Astrocyte (in vitro differentiated cells and primary cell): ENCODE measurements around the gene SPART. TPM values are rescaled to one million over a fixed set of nuclear protein-coding genes. Genes with fewer than 3 reads are reported as not detected.
A peak's percentile ranks its signal among the peaks of the same experiment; 100 is the strongest.

Experiments
- DNase-seq: peaks from one replicate; pipeline ENCODE4 v3.0.0-alpha.2; 2010; ENCODE audit warnings: low read depth
- FAIRE-seq: peaks from 2 replicates; lab custom pipeline; 2011; peaks lifted over from hg19 to GRCh38; lab: Jason Lieb, UNC
- H2AFZ ChIP-seq: 2 replicates; pipeline ENCODE4 v1.6.0; 2012; ENCODE audit warnings: low read depth, low read length, inconsistent platforms
- H3K27ac ChIP-seq: 2 replicates; pipeline ENCODE4 v1.5.1; 2011; ENCODE audit warnings: low read depth, low read length, inconsistent platforms
- H3K27me3 ChIP-seq: 2 replicates; pipeline ENCODE4 v1.6.0; 2011; ENCODE audit warnings: low read length, inconsistent platforms; ENCODE audit not compliant: insufficient read depth
- H3K36me3 ChIP-seq: 2 replicates; pipeline ENCODE4 v1.5.1; 2011; ENCODE audit warnings: low read length, inconsistent platforms; ENCODE audit not compliant: insufficient read depth
- H3K4me1 ChIP-seq: 2 replicates; pipeline ENCODE4 v1.5.1; 2011; ENCODE audit warnings: low read length, inconsistent platforms; ENCODE audit not compliant: insufficient read depth
- H3K4me2 ChIP-seq: 2 replicates; pipeline ENCODE4 v1.6.0; 2012; ENCODE audit warnings: low read length, inconsistent platforms
- H3K4me3 ChIP-seq: 2 replicates; pipeline ENCODE4 v1.5.1; 2011; ENCODE audit warnings: low read depth, mild to moderate bottlenecking, low read length, inconsistent platforms; ENCODE audit not compliant: insufficient read depth
- H3K79me2 ChIP-seq: 2 replicates; pipeline ENCODE4 v1.6.0; 2012; ENCODE audit warnings: mild to moderate bottlenecking, low read length, inconsistent platforms; ENCODE audit not compliant: insufficient read depth
- H3K9ac ChIP-seq: 2 replicates; pipeline ENCODE4 v1.6.0; 2012; ENCODE audit warnings: mild to moderate bottlenecking, low read length, inconsistent platforms
- H3K9me3 ChIP-seq: 2 replicates; pipeline ENCODE4 v1.5.1; 2012; ENCODE audit warnings: low read depth, mild to moderate bottlenecking, low read length, inconsistent platforms; ENCODE audit not compliant: insufficient read depth
- H4K20me1 ChIP-seq: 2 replicates; pipeline ENCODE4 v1.6.0; 2012; ENCODE audit warnings: low read length, inconsistent platforms; ENCODE audit not compliant: insufficient read depth
- H3K27ac Mint-ChIP-seq: one replicate; pipeline ENCODE4 v1.8.0; 2021; ENCODE audit warnings: mild to moderate bottlenecking, mixed read lengths; ENCODE audit not compliant: unreplicated experiment
- H3K27me3 Mint-ChIP-seq: one replicate; pipeline ENCODE4 v1.8.0; 2021; ENCODE audit warnings: low read depth, mixed read lengths; ENCODE audit not compliant: unreplicated experiment
- H3K36me3 Mint-ChIP-seq: one replicate; pipeline ENCODE4 v1.8.0; 2021; ENCODE audit warnings: low read depth, mixed read lengths; ENCODE audit not compliant: unreplicated experiment
- H3K4me1 Mint-ChIP-seq: one replicate; pipeline ENCODE4 v1.8.0; 2021; ENCODE audit warnings: low read depth, mixed read lengths; ENCODE audit not compliant: unreplicated experiment
- H3K4me3 Mint-ChIP-seq: one replicate; pipeline ENCODE4 v1.8.0; 2021; ENCODE audit warnings: mild to moderate bottlenecking, moderate library complexity, mixed read lengths; ENCODE audit not compliant: unreplicated experiment
- H3K9me3 Mint-ChIP-seq: one replicate; pipeline ENCODE4 v1.8.0; 2021; ENCODE audit warnings: mild to moderate bottlenecking, mixed read lengths; ENCODE audit not compliant: unreplicated experiment
- CTCF ChIP-seq: IDR thresholded peaks from 2 replicates; pipeline ENCODE4 v1.5.1; 2011; ENCODE audit warnings: low read depth, mild to moderate bottlenecking, inconsistent platforms, low read length, moderate library complexity; ENCODE audit not compliant: insufficient read depth
- EZH2 ChIP-seq: IDR thresholded peaks from 2 replicates; pipeline ENCODE4 v1.6.1; 2012; ENCODE audit warnings: mild to moderate bottlenecking, low read length, inconsistent platforms; ENCODE audit not compliant: insufficient read depth
- total RNA-seq: library from RNA; stranded (reverse); gene quantifications from 2 replicates; pipeline ENCODE4 v1.2.1, GENCODE V29; 2021

SPART gene
- total RNA-seq, 1 donor from 2014 or later = 50.6 TPM

- Histone ChIP-seq H3K4me2 (no peak overlapping the region), H3K27me3 (no peaks in the 10 kb centered on the region), H3K9ac (no peak overlapping the region), H3K4me3 (no peak overlapping the region), H3K9me3 (no peaks in the 10 kb centered on the region), H3K27ac (no peak overlapping the region), H3K79me2 (no peaks in the 10 kb centered on the region), H3K4me1 (no peaks in the 10 kb centered on the region), H2AFZ (no peak overlapping the region), H3K36me3 (no peaks in the 10 kb centered on the region), H4K20me1 (no peaks in the 10 kb centered on the region)
- TF ChIP-seq EZH2 = no peak
- TF ChIP-seq CTCF = peak; percentile 91
- DNase-seq = peak; percentile 28
- Mint-ChIP-seq H3K4me3 (no peak overlapping the region), H3K27me3 (no peaks in the 10 kb centered on the region), H3K9me3 (no peaks in the 10 kb centered on the region), H3K4me1 (peaks cover 2% of the 10 kb centered on the region), H3K36me3 (peaks cover 4% of the 10 kb centered on the region), H3K27ac (no peak overlapping the region)
- peak; percentile 62 for FAIRE-seq
Observed at GRCh38 chr13:36282821-36283432, 63.3 kb downstream of the SPART start.

DNA sequence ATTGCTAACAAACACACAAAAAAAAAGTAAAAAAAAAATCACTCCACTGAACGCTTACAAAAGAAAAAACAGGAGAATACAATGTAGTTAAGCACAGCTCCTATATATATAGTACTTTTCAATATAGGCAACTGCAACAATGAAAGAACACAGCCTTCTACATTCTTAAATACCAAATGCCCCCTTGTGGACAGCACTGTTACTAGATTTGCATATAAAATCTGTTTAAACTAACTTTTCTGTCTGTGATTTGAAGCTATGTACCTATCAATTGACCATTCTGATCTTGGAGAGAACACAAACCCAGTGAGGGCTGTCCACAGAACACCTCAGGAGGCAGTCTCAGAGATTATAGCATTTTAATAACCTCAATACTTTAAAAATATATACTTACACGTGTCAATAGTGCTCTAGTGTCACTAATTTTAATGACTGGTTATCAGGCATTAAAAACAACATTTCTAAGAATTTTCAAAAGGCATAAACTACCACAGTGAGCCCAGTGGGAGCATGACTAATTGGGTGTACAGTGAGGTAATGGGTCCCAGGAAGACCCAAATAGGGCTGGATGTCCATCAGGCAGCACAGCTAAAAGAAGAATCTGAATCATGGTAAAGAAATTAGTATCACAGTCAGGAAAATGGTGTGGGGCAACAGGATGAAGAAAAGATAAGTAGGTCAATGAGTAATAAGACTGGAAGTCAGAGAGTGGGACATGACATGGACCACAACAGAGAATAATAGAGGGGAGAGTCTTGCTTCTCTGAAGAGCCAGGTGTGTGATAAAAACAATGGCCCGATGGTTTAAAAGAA lies 70.8 kb downstream of the SPART start:
- no peaks in the 10 kb centered on the region for H3K9me3 Mint-ChIP-seq
- DNase-seq = peak; percentile 81
- H3K79me2 ChIP-seq = no peaks in the 10 kb centered on the region
- FAIRE-seq = no peak
- no peaks in the 10 kb centered on the region for H3K27me3 ChIP-seq
- H3K4me3 ChIP-seq = no peak overlapping the region
- no peaks in the 10 kb centered on the region for H3K27me3 Mint-ChIP-seq
- peaks cover 18% of the 10 kb centered on the region for H3K4me1 Mint-ChIP-seq
- peak overlapping the region; percentile 76 for H3K27ac ChIP-seq
- H2AFZ ChIP-seq = no peak overlapping the region
- TF ChIP-seq CTCF (peak; percentile 64), EZH2 (no peak)
- H4K20me1 ChIP-seq = no peaks in the 10 kb centered on the region
- no peaks in the 10 kb centered on the region for H3K9me3 ChIP-seq
- H3K4me1 ChIP-seq = peaks cover 6% of the 10 kb centered on the region
- H3K4me3 Mint-ChIP-seq = no peak overlapping the region
- H3K27ac Mint-ChIP-seq = peak overlapping the region; percentile 85
- H3K36me3 Mint-ChIP-seq = no peaks in the 10 kb centered on the region
- H3K4me2 ChIP-seq = peak overlapping the region; percentile 17
- H3K9ac ChIP-seq = peak overlapping the region; percentile 61
- no peaks in the 10 kb centered on the region for H3K36me3 ChIP-seq
